Spleen (tissue), 7 donors: ENCODE measurements around the gene NUDT8.

ENCODE experiments used
- CTCF ChIP-seq, 11 experiments: fragments of 200-600 bp in 7 of 11; fragments of 450-650 bp in 4 of 11; sonication (generic) in 4 of 11; IDR thresholded peaks in 8 of 11; conservative IDR thresholded peaks in 3 of 11; 1 replicate in 7 of 11; 2 replicates in 4 of 11; pipeline versions ENCODE4 v1.4.0 to v1.8.0; 2016 to 2021; ENCODE audit warnings: antibody characterized with exemption in 11 of 11, inconsistent platforms in 4 of 11, mild to moderate bottlenecking in 1 of 11
- POLR2AphosphoS5 ChIP-seq, 3 donors: sonication (generic); formaldehyde crosslinking; IDR thresholded peaks; one replicate each; pipeline ENCODE4 v1.5.1; 2017; ENCODE audit warnings: antibody characterized with exemption in 3 of 3
- donor health status: DM: no; HTN: no; CAD: no; lungs with moderate emphysema.
- donor health status: DM: no; HTN: no; CAD: no.
- donor health status: DM: no; HTN: no; CAD: no.

GRCh38 chr11:67642173-67643120 is 12.7 kb upstream of the NUDT8 start:
- no peak for TF ChIP-seq CTCF (IDR thresholded peaks at IDR 0.05 in 8 of 11, conservative IDR thresholded peaks at IDR 0.05 in 3 of 11)
- no peak for TF ChIP-seq POLR2AphosphoS5 (IDR thresholded peaks at IDR 0.05)
